Measurements from ENCODE around the gene HS3ST4. TPM values are rescaled to one million over a fixed set of nuclear protein-coding genes. Genes with fewer than 3 reads are reported as not detected.

HS3ST4 gene
- total RNA-seq, 1 experiment from 2014 or later = not detected

DNA sequence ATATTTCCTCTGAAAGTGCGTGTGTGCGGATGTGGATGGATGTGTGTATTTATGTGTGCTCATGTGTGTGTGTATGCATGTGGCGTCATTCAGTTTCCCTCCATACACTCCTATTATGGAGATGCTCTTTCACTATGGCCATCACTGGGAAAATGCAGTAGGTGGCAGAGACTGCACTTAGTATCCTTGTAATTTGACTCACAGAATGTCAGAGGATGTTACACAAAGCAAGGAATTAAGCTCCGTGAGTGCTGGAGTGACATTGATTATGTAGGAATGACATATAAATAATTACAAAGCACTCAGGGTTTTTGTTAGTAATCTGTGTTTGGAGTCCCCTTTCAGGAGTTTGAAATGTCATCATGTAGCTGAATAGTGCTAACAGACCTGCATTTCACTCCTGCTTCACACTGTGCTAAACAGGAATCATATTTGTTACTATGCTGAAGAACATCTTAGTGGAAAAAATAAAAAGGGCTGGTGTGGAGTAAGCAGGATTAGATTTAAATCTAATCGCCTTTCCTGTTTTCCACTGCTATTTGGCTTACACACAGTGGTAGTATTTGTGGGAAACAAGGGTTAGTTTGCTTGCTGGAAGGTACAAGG is 59.6 kb downstream of the HS3ST4 start:
- Histone ChIP-seq H3K27ac (ENCODE audit: low read length) (no peak overlapping the region), H3K9me3 (ENCODE audit: control insufficient read depth, insufficient read depth, low read depth, low read length) (no peaks in the 10 kb centered on the region), H3K36me3 (ENCODE audit: control insufficient read depth, insufficient read depth, low read length) (no peaks in the 10 kb centered on the region), H3K27me3 (ENCODE audit: control insufficient read depth, insufficient read depth, low read length) (no peaks in the 10 kb centered on the region), H3K4me1 (ENCODE audit: control insufficient read depth, insufficient read depth, low read length) (no peaks in the 10 kb centered on the region), H3K4me3 (ENCODE audit: low read depth in 2 of 2, low read length in 2 of 2) (no peak overlapping the region)
- DNase-seq (ENCODE audit: low read depth, low spot score) (no peak), ATAC-seq (no peak)
- no TSS peak for BruUV-seq (replicated peaks)
- intact Hi-C loops (cut with micrococcal nuclease; ENCODE audit: unreplicated experiment) = no loop called here
- in situ Hi-C loops (cut with HindIII; ENCODE audit: low pct_unique_long_range_greater_than_20kb, low sequenced_read_pairs) = no loop called here
- ChIA-PET CTCF (no interaction called here), POLR2A (no interaction called here)
- no peak for TF ChIP-seq POLR2AphosphoS5 (IDR thresholded peaks at IDR 0.05; ENCODE audit: low read depth, low read length)
- no peak for TF ChIP-seq SIN3A (IDR thresholded peaks at IDR 0.05; ENCODE audit: borderline replicate concordance, insufficient read depth, low read depth, low read length)
- TF ChIP-seq REST (IDR thresholded peaks at IDR 0.05; ENCODE audit: insufficient read depth in 1 of 2, low read depth in 2 of 2, low read length in 1 of 2) = no peak
- TF ChIP-seq CTCF (IDR thresholded peaks at IDR 0.05) = no peak
- no peak for TF ChIP-seq TCF7L2 (IDR thresholded peaks at IDR 0.05; ENCODE audit: low read depth, low read length)

DNA sequence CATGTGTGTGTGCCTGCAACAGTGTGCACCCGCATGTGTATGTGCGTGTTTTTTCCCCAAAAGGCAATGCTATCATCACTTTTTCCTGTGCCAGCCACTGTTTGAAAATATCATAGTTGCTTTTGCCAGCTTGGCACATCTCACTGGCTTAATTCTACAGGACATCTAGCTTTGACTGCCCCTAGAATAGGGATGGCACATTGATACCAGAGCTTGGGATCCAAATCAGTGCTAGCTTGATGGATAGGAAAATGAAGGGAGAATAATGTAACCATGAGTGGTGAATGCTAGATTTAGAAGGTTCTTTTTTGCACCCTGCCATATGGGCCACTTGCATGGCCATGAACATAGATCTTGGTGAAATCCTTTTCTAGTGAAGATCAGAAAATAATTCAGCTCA is 72.7 kb downstream of the HS3ST4 start:
- intact Hi-C loops (cut with micrococcal nuclease; ENCODE audit: unreplicated experiment) = no loop called here
- TF ChIP-seq REST (IDR thresholded peaks at IDR 0.05; ENCODE audit: insufficient read depth in 1 of 2, low read depth in 2 of 2, low read length in 1 of 2) = no peak
- TF ChIP-seq TCF7L2 (IDR thresholded peaks at IDR 0.05; ENCODE audit: low read depth, low read length) = no peak
- TF ChIP-seq SIN3A (IDR thresholded peaks at IDR 0.05; ENCODE audit: borderline replicate concordance, insufficient read depth, low read depth, low read length) = no peak
- no peak for TF ChIP-seq CTCF (IDR thresholded peaks at IDR 0.05)
- TF ChIP-seq POLR2AphosphoS5 (IDR thresholded peaks at IDR 0.05; ENCODE audit: low read depth, low read length) = no peak
- no peak overlapping the region for H3K27ac ChIP-seq (ENCODE audit: low read length)
- no peak overlapping the region for H3K4me3 ChIP-seq (ENCODE audit: low read depth in 2 of 2, low read length in 2 of 2)
- ChIA-PET POLR2A (no interaction called here), CTCF (no interaction called here)
- no peaks in the 10 kb centered on the region for H3K27me3 ChIP-seq (ENCODE audit: control insufficient read depth, insufficient read depth, low read length)
- in situ Hi-C loops (cut with HindIII; ENCODE audit: low pct_unique_long_range_greater_than_20kb, low sequenced_read_pairs) = no loop called here
- H3K9me3 ChIP-seq (ENCODE audit: control insufficient read depth, insufficient read depth, low read depth, low read length) = no peaks in the 10 kb centered on the region
- BruUV-seq (replicated peaks) = no TSS peak
- no peak for ATAC-seq
- DNase-seq (ENCODE audit: low read depth, low spot score) = no peak
- H3K4me1 ChIP-seq (ENCODE audit: control insufficient read depth, insufficient read depth, low read length) = no peaks in the 10 kb centered on the region
- H3K36me3 ChIP-seq (ENCODE audit: control insufficient read depth, insufficient read depth, low read length) = no peaks in the 10 kb centered on the region

Data from Panc1 (cell line).